Common myeloid progenitor, CD34-positive (primary cell): ENCODE results near the gene HDAC4.

ENCODE experiments used
- CTCF ChIA-PET: fragments of 350-600 bp; sonication (Branson Sonifier 250); formaldehyde crosslinking; loops from one replicate; lab custom pipeline; 2021; ENCODE audit warnings: antibody characterized with exemption; lab: Charles Lee
- POLR2A ChIA-PET: fragments of 350-600 bp; sonication (Branson Sonifier 250); formaldehyde crosslinking; loops from one replicate; lab custom pipeline; 2021; ENCODE audit warnings: antibody characterized with exemption; lab: Charles Lee
- DNase-seq, 3 donors: peaks; one replicate each; pipeline versions ENCODE4 v3.0.0 to v3.0.0-alpha.2; 2013
- H3K27ac ChIP-seq, 2 experiments: 1 replicate in 1 of 2; 2 replicates in 1 of 2; pipeline ENCODE4 v1.7.0; 2013; ENCODE audit warnings: inconsistent platforms in 2 of 2, low read length in 2 of 2, mild to moderate bottlenecking in 2 of 2, low read depth in 1 of 2, moderate library complexity in 1 of 2; ENCODE audit not compliant: severe bottlenecking in 2 of 2, insufficient read depth in 1 of 2, poor library complexity in 1 of 2
- H3K27me3 ChIP-seq, 5 experiments: replicated peaks in 2 of 5; 1 replicate in 3 of 5; 2 replicates in 2 of 5; pipeline versions ENCODE4 v1.6.1 to v1.7.0; 2013; ENCODE audit warnings: low read length in 4 of 5, mild to moderate bottlenecking in 2 of 5, moderate library complexity in 2 of 5, inconsistent platforms in 1 of 5; ENCODE audit not compliant: insufficient read depth in 5 of 5, control insufficient read depth in 4 of 5
- H3K36me3 ChIP-seq, 4 experiments: 1 replicate in 2 of 4; 2 replicates in 2 of 4; pipeline versions ENCODE4 v1.6.1 to v1.7.0; 2013; ENCODE audit warnings: low read length in 3 of 4, control low read depth in 1 of 4, mild to moderate bottlenecking in 1 of 4; ENCODE audit not compliant: control insufficient read depth in 4 of 4, insufficient read depth in 4 of 4
- H3K4me1 ChIP-seq, 4 experiments: 1 replicate in 3 of 4; 2 replicates in 1 of 4; pipeline versions ENCODE4 v1.6.1 to v1.7.1; 2013; ENCODE audit warnings: low read length in 3 of 4, mild to moderate bottlenecking in 3 of 4, control low read depth in 1 of 4, inconsistent platforms in 1 of 4, moderate library complexity in 1 of 4; ENCODE audit not compliant: control insufficient read depth in 4 of 4, insufficient read depth in 4 of 4; ENCODE audit errors: control extremely low read depth in 1 of 4
- H3K4me3 ChIP-seq, 7 experiments: 1 replicate in 4 of 7; 2 replicates in 3 of 7; pipeline versions ENCODE4 v1.5.1 to v1.7.0; 2013; ENCODE audit warnings: mild to moderate bottlenecking in 7 of 7, low read length in 6 of 7, moderate library complexity in 6 of 7, inconsistent platforms in 2 of 7, low read depth in 2 of 7, control low read depth in 1 of 7; ENCODE audit not compliant: insufficient read depth in 4 of 7, control insufficient read depth in 1 of 7; ENCODE audit errors: extremely low read depth in 1 of 7
- H3K9me3 ChIP-seq, 5 experiments: 1 replicate in 4 of 5; 2 replicates in 1 of 5; pipeline versions ENCODE4 v1.6.1 to v1.7.1; 2013; ENCODE audit warnings: low read length in 4 of 5, mild to moderate bottlenecking in 2 of 5, inconsistent platforms in 1 of 5, low read depth in 1 of 5, moderate library complexity in 1 of 5; ENCODE audit not compliant: control insufficient read depth in 4 of 5, insufficient read depth in 2 of 5; ENCODE audit errors: control extremely low read depth in 1 of 5
- WGBS: methylation state at CpG from one replicate; pipeline ENCODE4 v1.1.5; 2013; ENCODE audit not compliant: insufficient coverage; 5-methylcytosine and 5-hydroxymethylcytosine counted together

Gene HDAC4

GRCh38 chr2:239014458-239015217 lies 386.2 kb downstream of the HDAC4 start:
- Histone ChIP-seq H3K27me3 (peaks cover 0 to 15% (median 0%) of the 10 kb centered on the region in 5 experiments), H3K9me3 (no peaks in the 10 kb centered on the region), H3K4me1 (no peaks in the 10 kb centered on the region), H3K4me3 (no peak overlapping the region), H3K36me3 (no peaks in the 10 kb centered on the region), H3K27ac (no peak overlapping the region)
- WGBS = 82% methylated on average over 8 of the region's 9 CpGs
- no peak for DNase-seq
- ChIA-PET CTCF (no interaction called here), POLR2A (no interaction called here)

- no peaks in the 10 kb centered on the region for H3K4me1 ChIP-seq
- POLR2A ChIA-PET = no interaction called here
- 93% methylated on average over 3 of the region's 6 CpGs for WGBS
- H3K27me3 ChIP-seq = peaks cover 0 to 24% (median 4%) of the 10 kb centered on the region in 5 experiments
- H3K4me3 ChIP-seq = no peak overlapping the region
- H3K27ac ChIP-seq = no peak overlapping the region
- DNase-seq = no peak
- CTCF ChIA-PET = no interaction called here
- H3K9me3 ChIP-seq = no peaks in the 10 kb centered on the region
- H3K36me3 ChIP-seq = no peaks in the 10 kb centered on the region
Measured at GRCh38 chr2:239013678-239013976, 387.2 kb downstream of the HDAC4 start.

GRCh38 chr2:239012936-239013677 lies 387.7 kb downstream of the HDAC4 start:
- Histone ChIP-seq H3K27ac (no peak overlapping the region), H3K9me3 (no peaks in the 10 kb centered on the region), H3K4me1 (no peaks in the 10 kb centered on the region), H3K4me3 (no peak overlapping the region), H3K27me3 (peaks cover 0 to 27% (median 5%) of the 10 kb centered on the region in 5 experiments), H3K36me3 (no peaks in the 10 kb centered on the region)
- ChIA-PET CTCF (no interaction called here), POLR2A (no interaction called here)
- DNase-seq = no peak
- WGBS = 96% methylated on average over 13 of the region's 13 CpGs

GRCh38 chr2:239012228-239012627 lies 388.6 kb downstream of the HDAC4 start:
- H3K27me3 ChIP-seq = peaks cover 0 to 34% (median 5%) of the 10 kb centered on the region in 5 experiments
- H3K9me3 ChIP-seq = no peaks in the 10 kb centered on the region
- DNase-seq = no peak
- H3K4me3 ChIP-seq = no peak overlapping the region
- no peaks in the 10 kb centered on the region for H3K4me1 ChIP-seq
- H3K27ac ChIP-seq = no peak overlapping the region
- POLR2A ChIA-PET = no interaction called here
- no peaks in the 10 kb centered on the region for H3K36me3 ChIP-seq
- 93% methylated on average over 6 of the region's 9 CpGs for WGBS
- CTCF ChIA-PET = no interaction called here

GRCh38 chr2:239009589-239009961 lies 391.2 kb downstream of the HDAC4 start:
- 82% methylated on average over 8 of the region's 12 CpGs for WGBS
- H3K36me3 ChIP-seq = no peaks in the 10 kb centered on the region

GRCh38 chr2:239008677-239009588 lies 391.9 kb downstream of the HDAC4 start:
- Histone ChIP-seq H3K36me3 (no peaks in the 10 kb centered on the region), H3K9me3 (no peaks in the 10 kb centered on the region), H3K27ac (no peak overlapping the region), H3K4me3 (no peak overlapping the region), H3K4me1 (no peaks in the 10 kb centered on the region), H3K27me3 (peaks cover 0 to 42% (median 5%) of the 10 kb centered on the region in 5 experiments)
- DNase-seq = no peak
- ChIA-PET POLR2A (no interaction called here), CTCF (no interaction called here)
- WGBS = 98% methylated on average over 31 of the region's 35 CpGs

More at GRCh38 chr2:239009589-239009961, 391.2 kb downstream of the HDAC4 start:
- Histone ChIP-seq H3K4me1 (no peaks in the 10 kb centered on the region), H3K27me3 (peaks cover 0 to 42% (median 5%) of the 10 kb centered on the region in 5 experiments), H3K27ac (no peak overlapping the region), H3K4me3 (no peak overlapping the region), H3K9me3 (no peaks in the 10 kb centered on the region)
- ChIA-PET POLR2A (no interaction called here), CTCF (no interaction called here)
- DNase-seq = no peak
